SK-N-MC (cell line): ENCODE results near the gene GNG4.

Experiments
- DNase-seq: peaks from one replicate; pipeline ENCODE4 v3.0.0-alpha.2; 2011; ENCODE audit warnings: low read depth, low spot score
- H3K27ac ChIP-seq: fragments of 200-600 bp; sonication (generic); 2 replicates; pipeline ENCODE4 v1.5.1; 2016; ENCODE audit warnings: mixed run types
- H3K36me3 ChIP-seq: fragments of 200-600 bp; sonication (generic); 2 replicates; pipeline ENCODE4 v1.6.1; 2017; ENCODE audit warnings: antibody characterized with exemption, low read length, mixed read lengths; ENCODE audit not compliant: insufficient read depth
- H3K4me3 ChIP-seq: fragments of 200-600 bp; sonication (generic); 2 replicates; pipeline ENCODE4 v1.5.1; 2016
- H3K9ac ChIP-seq: fragments of 200-600 bp; sonication (generic); 2 replicates; pipeline ENCODE4 v1.8.0; 2017; ENCODE audit warnings: mixed run types, mixed read lengths; ENCODE audit not compliant: insufficient read length
- H3K9me3 ChIP-seq: fragments of 200-600 bp; sonication (generic); 2 replicates; pipeline ENCODE4 v1.6.1; 2017; ENCODE audit warnings: low read depth, mild to moderate bottlenecking, antibody characterized with exemption, low read length, moderate library complexity, mixed read lengths
- EZH2 ChIP-seq: fragments of 200-600 bp; sonication (generic); IDR thresholded peaks from one replicate; pipeline ENCODE4 v1.6.1; 2017; ENCODE audit warnings: antibody characterized with exemption
- FOXP2 ChIP-seq: optimal IDR thresholded peaks from 2 replicates; pipeline ENCODE3; 2011; ENCODE audit warnings: mild to moderate bottlenecking, moderate library complexity; ENCODE audit not compliant: insufficient read depth; ENCODE audit errors: extremely low read length, control extremely low read depth
- POLR2AphosphoS5 ChIP-seq: IDR thresholded peaks from 2 replicates; pipeline ENCODE4 v1.6.1; 2012; ENCODE audit warnings: mild to moderate bottlenecking, low read depth, low read length, borderline replicate concordance

GNG4 gene

DNA sequence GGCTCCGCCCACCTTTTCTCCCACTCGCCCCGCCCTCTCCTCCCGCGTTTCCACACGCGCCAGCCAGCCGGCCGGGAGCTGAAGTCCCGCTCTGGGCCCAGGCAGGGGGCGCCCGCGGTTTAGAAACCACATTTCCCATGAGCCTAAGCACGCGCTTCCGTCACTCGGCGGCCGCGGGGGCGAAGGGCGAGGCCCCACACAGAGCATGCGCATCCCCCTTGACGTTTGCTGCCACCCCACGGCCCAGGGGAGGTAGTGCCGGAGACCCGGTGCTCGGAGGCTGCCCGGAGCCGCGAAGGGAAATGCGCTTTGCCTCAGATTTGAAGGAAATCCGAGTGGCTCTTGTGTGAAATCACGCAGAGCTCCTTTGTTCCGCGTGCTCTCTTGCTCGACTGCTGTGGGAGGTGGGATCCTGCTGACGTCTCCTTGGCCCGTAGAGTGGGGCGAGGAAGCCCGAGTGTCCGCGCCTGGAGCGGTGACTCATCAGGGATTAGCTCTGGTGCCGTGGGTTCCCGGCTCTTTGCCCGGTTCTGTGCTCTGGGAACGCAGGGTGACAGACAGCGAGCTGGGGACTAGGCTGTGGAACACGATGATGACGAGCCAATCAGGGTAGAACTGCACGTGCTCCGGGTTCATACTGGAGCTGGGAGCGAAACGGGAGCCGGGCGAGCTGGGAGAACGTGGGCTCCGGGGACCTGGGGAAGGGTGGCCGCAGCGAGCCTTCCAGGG, 144.9 kb downstream of the GNG4 start:
- no peaks in the 10 kb centered on the region for H3K36me3 ChIP-seq
- peak; percentile 93 for DNase-seq

GRCh38 chr1:235504122-235504493, 145.5 kb downstream of the GNG4 start, which contains the start of gene B3GALNT2:
TSS of gene B3GALNT2 (minus strand) at chr1:235504452. CDS start at chr1:235504252, 200 bp downstream.
- Histone ChIP-seq H3K9me3 (no peaks in the 10 kb centered on the region), H3K27ac (peak within 1 kb of the TSS; percentile 98), H3K4me3 (peak within 1 kb of the TSS; percentile 86), H3K9ac (peak within 1 kb of the TSS; percentile 93), H3K36me3 (no peaks in the 10 kb centered on the region)
- TF ChIP-seq FOXP2 (no peak), POLR2AphosphoS5 (peak; percentile 73; the same call in 1 of the 2 replicates), EZH2 (no peak)
- DNase-seq, result no peak

More for the DNA sequence above, 144.9 kb downstream of the GNG4 start:
- H3K27ac ChIP-seq, result peak overlapping the region; percentile 98
- TF ChIP-seq EZH2 (no peak), FOXP2 (peak; percentile 2), POLR2AphosphoS5 (peak; percentile 84)
- H3K9ac ChIP-seq, result peak overlapping the region; percentile 93
- peak overlapping the region; percentile 86 for H3K4me3 ChIP-seq
- no peaks in the 10 kb centered on the region for H3K9me3 ChIP-seq

- TF ChIP-seq FOXP2 (no peak), EZH2 (no peak), POLR2AphosphoS5 (no peak)
- peak; percentile 8 for DNase-seq
- H3K27ac ChIP-seq, result no peak overlapping the region
- peak overlapping the region; percentile 86 for H3K4me3 ChIP-seq
- H3K36me3 ChIP-seq, result no peaks in the 10 kb centered on the region
- peak overlapping the region; percentile 77 for H3K9ac ChIP-seq
- H3K9me3 ChIP-seq, result no peaks in the 10 kb centered on the region
Measured at GRCh38 chr1:235503403-235504121, 146.0 kb downstream of the GNG4 start.

DNA sequence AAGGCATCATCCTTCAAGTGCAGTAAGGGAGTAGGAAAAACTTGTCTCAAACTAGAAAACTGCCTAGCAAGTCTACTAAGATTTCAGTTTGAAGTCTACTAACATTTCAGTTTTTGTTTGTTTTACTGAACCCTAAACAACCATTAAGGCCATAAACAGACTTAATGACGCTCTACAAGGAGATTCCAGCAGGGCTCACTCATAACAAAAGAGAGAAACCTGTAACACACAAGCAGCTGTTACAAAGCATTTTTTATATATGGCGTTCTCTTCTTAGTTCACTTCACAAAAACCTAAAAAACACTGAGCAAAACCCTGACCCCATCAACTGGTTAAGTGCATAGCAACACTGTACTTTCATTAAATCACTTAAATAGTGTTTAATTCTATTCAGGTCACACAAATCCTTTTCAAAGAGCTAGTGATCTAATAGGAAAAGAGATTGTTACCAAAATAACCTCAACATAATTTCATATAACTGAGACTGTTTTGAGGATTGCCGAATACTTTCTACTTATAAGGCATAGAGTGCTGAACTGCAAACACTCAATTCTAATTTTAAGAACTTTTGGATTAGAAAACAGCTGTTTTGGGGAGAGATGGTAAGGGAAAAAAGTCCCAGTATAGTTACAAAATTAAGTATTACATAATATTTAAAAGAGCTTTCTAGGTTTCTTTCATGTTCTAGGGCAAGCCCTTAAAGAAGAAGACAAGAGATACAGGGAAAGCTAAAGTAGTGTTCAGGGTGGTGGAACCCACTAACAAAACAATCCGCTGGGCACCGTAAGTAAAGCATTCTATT, 146.8 kb downstream of the GNG4 start:
- Histone ChIP-seq H3K36me3 (no peaks in the 10 kb centered on the region), H3K27ac (no peak overlapping the region), H3K4me3 (peak overlapping the region; percentile 86), H3K9me3 (no peaks in the 10 kb centered on the region), H3K9ac (peak overlapping the region; percentile 77)
- no peak for DNase-seq
- no peak for TF ChIP-seq FOXP2
- TF ChIP-seq POLR2AphosphoS5, result no peak
- no peak for TF ChIP-seq EZH2

DNA sequence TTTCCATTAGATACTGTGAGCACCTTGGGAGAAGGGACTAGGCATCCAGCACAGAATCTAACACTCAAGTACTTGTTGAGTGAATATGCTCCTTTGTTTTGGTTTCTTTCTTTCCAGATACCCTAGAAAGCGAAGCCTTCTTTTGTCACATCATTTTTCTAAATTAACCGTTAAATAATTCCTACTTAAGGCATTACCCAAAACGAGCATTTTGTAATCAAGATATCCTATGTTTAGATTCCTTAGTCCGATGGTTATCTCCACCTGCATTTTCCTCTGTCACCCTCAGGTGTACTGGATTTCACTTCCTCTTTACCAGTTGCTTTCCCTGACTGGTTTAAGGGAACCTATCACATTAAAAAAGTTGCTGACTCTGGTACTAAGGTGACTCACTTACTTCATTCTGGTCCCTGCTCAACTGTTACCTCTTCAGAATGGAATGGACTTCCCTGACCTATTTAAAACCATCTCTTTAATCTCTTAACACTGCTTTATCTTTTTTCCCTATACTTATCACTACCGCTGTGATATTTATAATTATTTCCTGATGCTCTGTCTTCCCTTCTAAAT, 148.5 kb downstream of the GNG4 start:
- Histone ChIP-seq H3K27ac (no peak overlapping the region), H3K9me3 (no peaks in the 10 kb centered on the region), H3K36me3 (no peaks in the 10 kb centered on the region), H3K4me3 (no peak overlapping the region), H3K9ac (no peak overlapping the region)
- TF ChIP-seq FOXP2, result no peak
- no peak for TF ChIP-seq EZH2
- no peak for TF ChIP-seq POLR2AphosphoS5
- DNase-seq, result no peak
